H9 (cell line): ENCODE measurements around the gene MYRF. TPM values are rescaled to one million over a fixed set of nuclear protein-coding genes. Genes with fewer than 3 reads are reported as not detected.

ENCODE experiments used
- DNase-seq: peaks from one replicate; pipeline ENCODE4 v3.0.0-alpha.2; 2017
- H2AFZ ChIP-seq: one replicate; pipeline ENCODE4 v1.6.1; 2013; ENCODE audit warnings: mild to moderate bottlenecking, low read length, control low read depth, moderate library complexity
- H2AK5ac ChIP-seq: 2 replicates; pipeline ENCODE4 v1.6.1; 2013; ENCODE audit warnings: low read length, control low read depth, mixed read lengths; ENCODE audit not compliant: insufficient read length
- H2BK120ac ChIP-seq: one replicate; pipeline ENCODE4 v1.6.1; 2013; ENCODE audit warnings: low read depth, mild to moderate bottlenecking, low read length, control low read depth, inconsistent platforms; ENCODE audit not compliant: poor library complexity, severe bottlenecking
- H2BK12ac ChIP-seq: 2 replicates; pipeline ENCODE4 v1.6.1; 2013; ENCODE audit warnings: low read length, control low read depth, mixed read lengths, low read depth; ENCODE audit not compliant: insufficient read length
- H2BK15ac ChIP-seq: 2 replicates; pipeline ENCODE4 v1.6.1; 2013; ENCODE audit warnings: low read depth, low read length, control low read depth
- H2BK20ac ChIP-seq: one replicate; pipeline ENCODE4 v1.6.1; 2013; ENCODE audit warnings: low read depth, mild to moderate bottlenecking, low read length, control low read depth, inconsistent platforms; ENCODE audit not compliant: poor library complexity, severe bottlenecking
- H2BK5ac ChIP-seq: 2 replicates; pipeline ENCODE4 v1.6.1; 2013; ENCODE audit warnings: low read length, control low read depth, mixed read lengths; ENCODE audit not compliant: insufficient read length
- H3K14ac ChIP-seq: 2 replicates; pipeline ENCODE4 v1.6.1; 2013; ENCODE audit warnings: low read length, control low read depth; ENCODE audit not compliant: insufficient read depth
- H3K18ac ChIP-seq: 2 replicates; pipeline ENCODE4 v1.6.1; 2013; ENCODE audit warnings: low read depth, mild to moderate bottlenecking, mixed read lengths, low read length, control low read depth; ENCODE audit not compliant: insufficient read length
- H3K23ac ChIP-seq: 2 replicates; pipeline ENCODE4 v1.6.1; 2013; ENCODE audit warnings: low read length, control low read depth, mixed read lengths, low read depth; ENCODE audit not compliant: insufficient read length
- H3K23me2 ChIP-seq: 2 replicates; pipeline ENCODE4 v1.6.1; 2013; ENCODE audit warnings: low read depth, mild to moderate bottlenecking, mixed read lengths, low read length, control low read depth; ENCODE audit not compliant: insufficient read length, poor library complexity, severe bottlenecking
- H3K27ac ChIP-seq: 2 replicates; pipeline ENCODE4 v1.5.1; 2013; ENCODE audit warnings: low read length, control low read depth, mixed read lengths, low read depth; ENCODE audit not compliant: insufficient read length
- H3K27me3 ChIP-seq: 2 replicates; pipeline ENCODE4 v1.6.1; 2013; ENCODE audit warnings: low read length, control low read depth, inconsistent platforms; ENCODE audit not compliant: insufficient read depth
- H3K4ac ChIP-seq: 2 replicates; pipeline ENCODE4 v1.6.1; 2013; ENCODE audit warnings: low read depth, mild to moderate bottlenecking, control low read depth, inconsistent platforms, low read length, moderate library complexity
- H3K4me1 ChIP-seq: 2 replicates; pipeline ENCODE4 v1.6.1; 2013; ENCODE audit warnings: low read length, control low read depth, inconsistent platforms; ENCODE audit not compliant: insufficient read depth
- H3K4me2 ChIP-seq: 2 replicates; pipeline ENCODE4 v1.6.1; 2013; ENCODE audit warnings: low read length, control low read depth, mixed read lengths; ENCODE audit not compliant: insufficient read length, insufficient read depth
- H3K56ac ChIP-seq: 2 replicates; pipeline ENCODE4 v1.6.1; 2013; ENCODE audit warnings: low read depth, mild to moderate bottlenecking, mixed read lengths, low read length, control low read depth; ENCODE audit not compliant: insufficient read length
- H3K79me1 ChIP-seq: 2 replicates; pipeline ENCODE4 v1.6.1; 2013; ENCODE audit warnings: low read depth, mild to moderate bottlenecking, moderate library complexity, low read length, control low read depth, inconsistent platforms; ENCODE audit not compliant: insufficient read depth, poor library complexity, severe bottlenecking
- H3K79me2 ChIP-seq: 2 replicates; pipeline ENCODE4 v1.6.1; 2013; ENCODE audit warnings: low read length, control low read depth, inconsistent platforms; ENCODE audit not compliant: insufficient read depth
- H3K9ac ChIP-seq: 2 replicates; pipeline ENCODE4 v1.6.1; 2013; ENCODE audit warnings: low read length, control low read depth, mixed read lengths; ENCODE audit not compliant: insufficient read length; ENCODE audit errors: extremely low read depth
- H3K9me3 ChIP-seq: one replicate; pipeline ENCODE4 v1.6.1; 2013; ENCODE audit warnings: low read depth, low read length, inconsistent platforms; ENCODE audit not compliant: control insufficient read depth
- H3T11ph ChIP-seq: one replicate; pipeline ENCODE4 v1.6.1; 2013; ENCODE audit warnings: mild to moderate bottlenecking, low read length, control low read depth, inconsistent platforms
- H4K20me1 ChIP-seq: one replicate; pipeline ENCODE4 v1.6.1; 2013; ENCODE audit not compliant: control insufficient read depth, insufficient read length, insufficient read depth
- H4K5ac ChIP-seq: 2 replicates; pipeline ENCODE4 v1.6.1; 2013; ENCODE audit warnings: low read depth, mild to moderate bottlenecking, mixed read lengths, low read length, control low read depth; ENCODE audit not compliant: insufficient read length
- H4K8ac ChIP-seq: replicated peaks from 2 replicates; pipeline ENCODE4 v1.6.1; 2013; ENCODE audit warnings: low read length, control low read depth, mixed read lengths, low read depth; ENCODE audit not compliant: insufficient read length
- H4K91ac ChIP-seq: 2 replicates; pipeline ENCODE4 v1.6.1; 2013; ENCODE audit warnings: low read depth, mild to moderate bottlenecking, moderate library complexity, mixed read lengths, low read length, control low read depth; ENCODE audit not compliant: insufficient read length
- H3K27ac Mint-ChIP-seq, 3 experiments: 2 replicates in 2 of 3; 3 replicates in 1 of 3; pipeline ENCODE4 v1.8.0; 2020 to 2021; ENCODE audit warnings: mixed read lengths in 3 of 3, mild to moderate bottlenecking in 1 of 3, moderate library complexity in 1 of 3
- H3K27me3 Mint-ChIP-seq: 2 replicates; pipeline ENCODE4 v1.8.0; 2021; ENCODE audit warnings: low read depth, mild to moderate bottlenecking, moderate library complexity, mixed read lengths
- H3K36me3 Mint-ChIP-seq, 3 experiments: 2 replicates in 2 of 3; 3 replicates in 1 of 3; pipeline ENCODE4 v1.8.0; 2020 to 2021; ENCODE audit warnings: low read depth in 3 of 3, mixed read lengths in 3 of 3; ENCODE audit not compliant: insufficient read depth in 1 of 3
- H3K4me1 Mint-ChIP-seq, 2 experiments: 2 replicates each; pipeline ENCODE4 v1.8.0; 2020; ENCODE audit warnings: mixed read lengths in 2 of 2
- H3K4me3 Mint-ChIP-seq, 2 experiments: 2 replicates in 1 of 2; 3 replicates in 1 of 2; pipeline ENCODE4 v1.8.0; 2020 to 2021; ENCODE audit warnings: mild to moderate bottlenecking in 2 of 2, mixed read lengths in 2 of 2, moderate library complexity in 1 of 2
- H3K9me3 Mint-ChIP-seq, 2 experiments: 2 replicates in 1 of 2; 3 replicates in 1 of 2; pipeline ENCODE4 v1.8.0; 2020; ENCODE audit warnings: mild to moderate bottlenecking in 2 of 2, mixed read lengths in 2 of 2, moderate library complexity in 1 of 2
- CTCF ChIP-seq: fragments of 200-600 bp; sonication (generic); conservative IDR thresholded peaks from 3 replicates; pipeline ENCODE4 v1.8.0; 2021; ENCODE audit warnings: antibody characterized with exemption, mild to moderate bottlenecking
- WGBS: extraction: QIAGEN DNeasy Blood & Tissue Kit; methylation state at CpG from one replicate; pipeline ENCODE4 v1.1.7; 2013; ENCODE audit warnings: missing lambda C conversion rate, low lambda C conversion rate, mixed read lengths; ENCODE audit not compliant: insufficient read length; ENCODE audit errors: extremely low coverage; 5-methylcytosine and 5-hydroxymethylcytosine counted together
- total RNA-seq: library from RNA; stranded (reverse); gene quantifications from 2 replicates; pipeline ENCODE4 v1.2.1, GENCODE V29; 2021

Gene MYRF
- total RNA-seq, 1 experiment from 2014 or later, result 13.9 TPM

GRCh38 chr11:61783717-61784505, 31.5 kb downstream of the MYRF start:
- no peak overlapping the region for H3K27ac ChIP-seq
- no peak overlapping the region for H3K9ac ChIP-seq
- H3K4me2 ChIP-seq, result no peak overlapping the region
- H2BK5ac ChIP-seq, result no peak overlapping the region
- no peak overlapping the region for H3K23ac ChIP-seq
- no peak for TF ChIP-seq CTCF
- WGBS, result no CpG with 5 or more reads among the region's 13 CpGs
- H3K4ac ChIP-seq, result no peak overlapping the region
- no peak overlapping the region for H3K56ac ChIP-seq
- no peak overlapping the region for H4K8ac ChIP-seq
- H2BK120ac ChIP-seq, result no peak overlapping the region
- H3K14ac ChIP-seq, result no peak overlapping the region
- H3K79me2 ChIP-seq, result no peaks in the 10 kb centered on the region
- Mint-ChIP-seq H3K36me3 (peaks cover 17 to 56% (median 55%) of the 10 kb centered on the region in 3 experiments), H3K4me3 (no peak overlapping the region), H3K27me3 (no peaks in the 10 kb centered on the region), H3K9me3 (no peaks in the 10 kb centered on the region), H3K27ac (peak overlapping the region in 2 of 3 experiments; percentile 12 to 82; a peak in 2 of 7 replicates), H3K4me1 (peaks cover 0 to 4% of the 10 kb centered on the region in 2 experiments; a peak in 2 of 4 replicates)
- no peaks in the 10 kb centered on the region for H3K23me2 ChIP-seq
- H2AK5ac ChIP-seq, result no peak overlapping the region
- no peak overlapping the region for H4K91ac ChIP-seq
- no peak overlapping the region for H2AFZ ChIP-seq
- no peak overlapping the region for H3T11ph ChIP-seq
- H3K27me3 ChIP-seq, result no peaks in the 10 kb centered on the region
- H4K5ac ChIP-seq, result no peak overlapping the region
- no peaks in the 10 kb centered on the region for H3K9me3 ChIP-seq
- no peak overlapping the region for H2BK12ac ChIP-seq
- H2BK15ac ChIP-seq, result no peak overlapping the region
- H3K79me1 ChIP-seq, result no peaks in the 10 kb centered on the region
- H4K20me1 ChIP-seq, result no peaks in the 10 kb centered on the region
- H3K4me1 ChIP-seq, result no peaks in the 10 kb centered on the region
- no peak overlapping the region for H2BK20ac ChIP-seq
- DNase-seq, result peak; percentile 29
- H3K18ac ChIP-seq, result no peak overlapping the region
